HepG2 (cell line): ENCODE results near the gene C1QTNF12. TPM values are rescaled to one million over a fixed set of nuclear protein-coding genes. Genes with fewer than 3 reads are reported as not detected.

Experiments
- AGO1 ChIP-seq: fragments of 200-400 bp; formaldehyde crosslinking; IDR thresholded peaks from 2 replicates; pipeline ENCODE4 v1.6.1; 2017; ENCODE audit warnings: mild to moderate bottlenecking, low read depth, low read length, moderate library complexity; ENCODE audit not compliant: poor library complexity, severe bottlenecking
- EHMT2 ChIP-seq: fragments of 200-600 bp; sonication (generic); IDR thresholded peaks from 2 replicates; pipeline ENCODE4 v1.7.0; 2017; ENCODE audit warnings: antibody characterized with exemption, low read depth, low read length, borderline replicate concordance
- FOXA1 ChIP-seq, 2 experiments: fragments of 450-650 bp in 1 of 2; sonication (generic) in 1 of 2; formaldehyde crosslinking in 1 of 2; IDR thresholded peaks; 2 replicates each; pipeline versions ENCODE4 v1.4.0 to v1.6.1; 2016 to 2020; ENCODE audit warnings: missing genetic modification reagents in 1 of 2
- HNF4A ChIP-seq: sonication (generic); formaldehyde crosslinking; IDR thresholded peaks from 2 replicates; pipeline ENCODE4 v1.4.0; 2020; ENCODE audit warnings: missing genetic modification reagents
- HNF4G ChIP-seq, 2 experiments: sonication (generic) in 1 of 2; formaldehyde crosslinking in 1 of 2; IDR thresholded peaks; 2 replicates each; pipeline versions ENCODE4 v1.4.0 to v1.6.1; 2011 to 2020; ENCODE audit warnings: borderline replicate concordance in 2 of 2, low read depth in 2 of 2, mild to moderate bottlenecking in 2 of 2, low read length in 1 of 2, missing genetic modification reagents in 1 of 2, moderate library complexity in 1 of 2
- NFE2L1 ChIP-seq: sonication (generic); formaldehyde crosslinking; IDR thresholded peaks from 2 replicates; pipeline ENCODE4 v1.4.0; 2020; ENCODE audit warnings: missing genetic modification reagents, mild to moderate bottlenecking, borderline replicate concordance
- PCBP1 ChIP-seq: fragments of 200-400 bp; formaldehyde crosslinking; IDR thresholded peaks from 2 replicates; pipeline ENCODE4 v1.6.1; 2017; ENCODE audit warnings: mild to moderate bottlenecking, low read depth, low read length, borderline replicate concordance
- PHF5A ChIP-seq: IDR thresholded peaks from one replicate; pipeline ENCODE4 v1.6.1; 2018; ENCODE audit warnings: low read depth, missing genetic modification reagents; ENCODE audit not compliant: unreplicated experiment
- RFX1 ChIP-seq: fragments of 450-650 bp; IDR thresholded peaks from 2 replicates; pipeline ENCODE4 v1.6.1; 2017
- ZNF431 ChIP-seq: sonication (generic); formaldehyde crosslinking; IDR thresholded peaks from 2 replicates; pipeline ENCODE4 v1.9.0; 2022; ENCODE audit warnings: missing genetic modification reagents, low read depth, mild to moderate bottlenecking, borderline replicate concordance
- ZNF501 ChIP-seq: sonication (generic); formaldehyde crosslinking; IDR thresholded peaks from 2 replicates; pipeline ENCODE4 v1.5.1; 2020; ENCODE audit warnings: mild to moderate bottlenecking, moderate library complexity, missing genetic modification reagents
- ZNF616 ChIP-seq: sonication (generic); formaldehyde crosslinking; IDR thresholded peaks from 2 replicates; pipeline ENCODE4 v1.5.0; 2020; ENCODE audit warnings: low read depth, mild to moderate bottlenecking, missing genetic modification reagents
- polyA plus RNA-seq, 8 experiments: library from polyadenylated mRNA; depleted of rRNA in 3 of 8; stranded (reverse) in 7 of 8; unstranded in 1 of 8; fragments of >200 nt; fragmentation: Illumina TruSeq in 4 of 8; extraction: Trizol in 4 of 8; gene quantifications; 2 replicates each; pipeline versions ENCODE4 v1.2.1 to v1.2.3, GENCODE V29; 2011 to 2016; ENCODE audit warnings: low read depth in 4 of 8, missing spikeins in 1 of 8, mixed read lengths in 1 of 8; ENCODE audit not compliant: insufficient read depth in 1 of 8
- total RNA-seq, 5 experiments: library from RNA; depleted of rRNA; stranded (reverse); fragments of >200 nt; fragmentation: Illumina TruSeq; extraction: Trizol; gene quantifications; 2 replicates each; pipeline ENCODE4 v1.2.3, GENCODE V29; 2016; ENCODE audit warnings: low read depth in 1 of 5
- TF ChIP-seq, protein P1 (sequence below): sonication (generic); formaldehyde crosslinking; IDR thresholded peaks from 2 replicates; pipeline ENCODE4 v1.5.1; 2020; ENCODE audit warnings: mild to moderate bottlenecking, missing genetic modification reagents, moderate library complexity
- TF ChIP-seq, protein P2 (sequence below): sonication (generic); formaldehyde crosslinking; IDR thresholded peaks from 2 replicates; pipeline ENCODE4 v1.8.0; 2022; ENCODE audit warnings: missing genetic modification reagents, mild to moderate bottlenecking, borderline replicate concordance
- TF ChIP-seq, protein P3 (sequence below): sonication (generic); formaldehyde crosslinking; IDR thresholded peaks from 2 replicates; pipeline ENCODE4 v1.5.1; 2020; ENCODE audit warnings: missing genetic modification reagents, mild to moderate bottlenecking, borderline replicate concordance
- TF ChIP-seq, protein P4 (sequence below), 2 experiments: IDR thresholded peaks; 2 replicates each; pipeline ENCODE4 v1.6.1; 2011 to 2012; ENCODE audit warnings: low read length in 2 of 2, borderline replicate concordance in 1 of 2, low read depth in 1 of 2, mild to moderate bottlenecking in 1 of 2, moderate library complexity in 1 of 2

The C1QTNF12 gene
- total and polyA plus RNA-seq, 2 of the 13 experiments (the other 11 are each of a cell fraction or from before 2014, with no cell fraction given), result 0.18 to 0.64 TPM

DNA sequence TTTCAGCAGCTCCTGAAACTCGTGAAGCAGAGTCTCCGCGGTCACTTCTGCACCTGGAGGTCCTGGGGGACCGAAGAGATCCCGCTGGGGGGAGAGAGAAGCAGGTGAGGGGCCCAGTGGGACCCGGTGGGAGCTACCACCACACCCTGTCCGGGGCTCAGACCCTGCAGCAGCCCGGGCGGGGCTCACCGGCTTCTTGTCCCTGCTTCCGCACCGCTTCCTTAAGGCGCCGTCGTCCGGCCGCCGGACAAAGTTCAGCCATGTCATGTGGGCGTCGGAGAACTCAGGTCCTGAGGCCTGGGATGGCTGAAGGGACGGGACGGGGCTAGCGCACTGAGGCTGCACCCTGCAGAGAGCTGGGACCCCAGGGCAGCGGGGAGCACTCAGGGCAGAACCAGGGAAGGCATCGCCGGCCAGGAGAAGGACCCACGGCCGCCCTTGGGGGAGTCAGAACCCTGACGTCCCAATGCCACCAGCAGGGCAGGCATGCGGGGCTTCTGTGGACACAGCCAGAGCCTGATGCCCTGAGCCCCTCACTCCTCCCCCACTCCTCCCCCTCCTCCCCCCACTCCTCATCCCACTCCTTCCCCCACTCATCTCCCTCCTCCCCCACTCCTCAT lies 2.2 kb downstream of the C1QTNF12 start (continued):
- TF ChIP-seq, protein P1, sequence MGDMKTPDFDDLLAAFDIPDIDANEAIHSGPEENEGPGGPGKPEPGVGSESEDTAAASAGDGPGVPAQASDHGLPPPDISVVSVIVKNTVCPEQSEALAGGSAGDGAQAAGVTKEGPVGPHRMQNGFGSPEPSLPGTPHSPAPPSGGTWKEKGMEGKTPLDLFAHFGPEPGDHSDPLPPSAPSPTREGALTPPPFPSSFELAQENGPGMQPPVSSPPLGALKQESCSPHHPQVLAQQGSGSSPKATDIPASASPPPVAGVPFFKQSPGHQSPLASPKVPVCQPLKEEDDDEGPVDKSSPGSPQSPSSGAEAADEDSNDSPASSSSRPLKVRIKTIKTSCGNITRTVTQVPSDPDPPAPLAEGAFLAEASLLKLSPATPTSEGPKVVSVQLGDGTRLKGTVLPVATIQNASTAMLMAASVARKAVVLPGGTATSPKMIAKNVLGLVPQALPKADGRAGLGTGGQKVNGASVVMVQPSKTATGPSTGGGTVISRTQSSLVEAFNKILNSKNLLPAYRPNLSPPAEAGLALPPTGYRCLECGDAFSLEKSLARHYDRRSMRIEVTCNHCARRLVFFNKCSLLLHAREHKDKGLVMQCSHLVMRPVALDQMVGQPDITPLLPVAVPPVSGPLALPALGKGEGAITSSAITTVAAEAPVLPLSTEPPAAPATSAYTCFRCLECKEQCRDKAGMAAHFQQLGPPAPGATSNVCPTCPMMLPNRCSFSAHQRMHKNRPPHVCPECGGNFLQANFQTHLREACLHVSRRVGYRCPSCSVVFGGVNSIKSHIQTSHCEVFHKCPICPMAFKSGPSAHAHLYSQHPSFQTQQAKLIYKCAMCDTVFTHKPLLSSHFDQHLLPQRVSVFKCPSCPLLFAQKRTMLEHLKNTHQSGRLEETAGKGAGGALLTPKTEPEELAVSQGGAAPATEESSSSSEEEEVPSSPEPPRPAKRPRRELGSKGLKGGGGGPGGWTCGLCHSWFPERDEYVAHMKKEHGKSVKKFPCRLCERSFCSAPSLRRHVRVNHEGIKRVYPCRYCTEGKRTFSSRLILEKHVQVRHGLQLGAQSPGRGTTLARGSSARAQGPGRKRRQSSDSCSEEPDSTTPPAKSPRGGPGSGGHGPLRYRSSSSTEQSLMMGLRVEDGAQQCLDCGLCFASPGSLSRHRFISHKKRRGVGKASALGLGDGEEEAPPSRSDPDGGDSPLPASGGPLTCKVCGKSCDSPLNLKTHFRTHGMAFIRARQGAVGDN (CRISPR knock-in tag), result peak; percentile 59
- TF ChIP-seq AGO1 (peak; percentile 67), NFE2L1 (no peak), PHF5A (CRISPR knock-in tag) (no peak), EHMT2 (no peak), RFX1 (no peak), HNF4A (CRISPR knock-in tag) (0 out of 2 replicates have a peak, but pooled peaks have one; percentile 21), PCBP1 (peak; percentile 96), ZNF431 (CRISPR knock-in tag) (no peak), HNF4G (IDR thresholded peaks at IDR 0.05; ENCODE audit: borderline replicate concordance, low read depth, low read length) (no peak), HNF4G (CRISPR knock-in tag; IDR thresholded peaks at IDR 0.05; ENCODE audit: borderline replicate concordance, low read depth) (no peak), FOXA1 (IDR thresholded peaks at IDR 0.05) (no peak), FOXA1 (CRISPR knock-in tag; IDR thresholded peaks at IDR 0.05) (no peak), ZNF501 (CRISPR knock-in tag) (peak; percentile 68; the same call in 1 of the 2 replicates), ZNF616 (CRISPR knock-in tag) (no peak)
- TF ChIP-seq, protein P2, sequence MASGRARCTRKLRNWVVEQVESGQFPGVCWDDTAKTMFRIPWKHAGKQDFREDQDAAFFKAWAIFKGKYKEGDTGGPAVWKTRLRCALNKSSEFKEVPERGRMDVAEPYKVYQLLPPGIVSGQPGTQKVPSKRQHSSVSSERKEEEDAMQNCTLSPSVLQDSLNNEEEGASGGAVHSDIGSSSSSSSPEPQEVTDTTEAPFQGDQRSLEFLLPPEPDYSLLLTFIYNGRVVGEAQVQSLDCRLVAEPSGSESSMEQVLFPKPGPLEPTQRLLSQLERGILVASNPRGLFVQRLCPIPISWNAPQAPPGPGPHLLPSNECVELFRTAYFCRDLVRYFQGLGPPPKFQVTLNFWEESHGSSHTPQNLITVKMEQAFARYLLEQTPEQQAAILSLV (CRISPR knock-in tag), result no peak
- TF ChIP-seq, protein P3, sequence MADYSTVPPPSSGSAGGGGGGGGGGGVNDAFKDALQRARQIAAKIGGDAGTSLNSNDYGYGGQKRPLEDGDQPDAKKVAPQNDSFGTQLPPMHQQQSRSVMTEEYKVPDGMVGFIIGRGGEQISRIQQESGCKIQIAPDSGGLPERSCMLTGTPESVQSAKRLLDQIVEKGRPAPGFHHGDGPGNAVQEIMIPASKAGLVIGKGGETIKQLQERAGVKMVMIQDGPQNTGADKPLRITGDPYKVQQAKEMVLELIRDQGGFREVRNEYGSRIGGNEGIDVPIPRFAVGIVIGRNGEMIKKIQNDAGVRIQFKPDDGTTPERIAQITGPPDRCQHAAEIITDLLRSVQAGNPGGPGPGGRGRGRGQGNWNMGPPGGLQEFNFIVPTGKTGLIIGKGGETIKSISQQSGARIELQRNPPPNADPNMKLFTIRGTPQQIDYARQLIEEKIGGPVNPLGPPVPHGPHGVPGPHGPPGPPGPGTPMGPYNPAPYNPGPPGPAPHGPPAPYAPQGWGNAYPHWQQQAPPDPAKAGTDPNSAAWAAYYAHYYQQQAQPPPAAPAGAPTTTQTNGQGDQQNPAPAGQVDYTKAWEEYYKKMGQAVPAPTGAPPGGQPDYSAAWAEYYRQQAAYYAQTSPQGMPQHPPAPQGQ, result no peak
- TF ChIP-seq, protein P4, sequence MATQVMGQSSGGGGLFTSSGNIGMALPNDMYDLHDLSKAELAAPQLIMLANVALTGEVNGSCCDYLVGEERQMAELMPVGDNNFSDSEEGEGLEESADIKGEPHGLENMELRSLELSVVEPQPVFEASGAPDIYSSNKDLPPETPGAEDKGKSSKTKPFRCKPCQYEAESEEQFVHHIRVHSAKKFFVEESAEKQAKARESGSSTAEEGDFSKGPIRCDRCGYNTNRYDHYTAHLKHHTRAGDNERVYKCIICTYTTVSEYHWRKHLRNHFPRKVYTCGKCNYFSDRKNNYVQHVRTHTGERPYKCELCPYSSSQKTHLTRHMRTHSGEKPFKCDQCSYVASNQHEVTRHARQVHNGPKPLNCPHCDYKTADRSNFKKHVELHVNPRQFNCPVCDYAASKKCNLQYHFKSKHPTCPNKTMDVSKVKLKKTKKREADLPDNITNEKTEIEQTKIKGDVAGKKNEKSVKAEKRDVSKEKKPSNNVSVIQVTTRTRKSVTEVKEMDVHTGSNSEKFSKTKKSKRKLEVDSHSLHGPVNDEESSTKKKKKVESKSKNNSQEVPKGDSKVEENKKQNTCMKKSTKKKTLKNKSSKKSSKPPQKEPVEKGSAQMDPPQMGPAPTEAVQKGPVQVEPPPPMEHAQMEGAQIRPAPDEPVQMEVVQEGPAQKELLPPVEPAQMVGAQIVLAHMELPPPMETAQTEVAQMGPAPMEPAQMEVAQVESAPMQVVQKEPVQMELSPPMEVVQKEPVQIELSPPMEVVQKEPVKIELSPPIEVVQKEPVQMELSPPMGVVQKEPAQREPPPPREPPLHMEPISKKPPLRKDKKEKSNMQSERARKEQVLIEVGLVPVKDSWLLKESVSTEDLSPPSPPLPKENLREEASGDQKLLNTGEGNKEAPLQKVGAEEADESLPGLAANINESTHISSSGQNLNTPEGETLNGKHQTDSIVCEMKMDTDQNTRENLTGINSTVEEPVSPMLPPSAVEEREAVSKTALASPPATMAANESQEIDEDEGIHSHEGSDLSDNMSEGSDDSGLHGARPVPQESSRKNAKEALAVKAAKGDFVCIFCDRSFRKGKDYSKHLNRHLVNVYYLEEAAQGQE (IDR thresholded peaks at IDR 0.05; ENCODE audit: borderline replicate concordance in 1 of 2, low read depth in 1 of 2, low read length in 2 of 2), result no peak
